Measurements from ENCODE around the gene RXRA. TPM values are rescaled to one million over a fixed set of nuclear protein-coding genes. Genes with fewer than 3 reads are reported as not detected.

RXRA gene
- total RNA-seq, 1 donor from 2014 or later = 49.4 TPM

- no peak for DNase-seq (ENCODE audit: extremely low spot score in 2 of 2)
- peaks cover 0 to 42% of the 10 kb centered on the region in 2 donors for H3K36me3 ChIP-seq
- intact Hi-C loops (cut with DNase I) = loop anchor here (5.0 kb wide), 1 partner anchor 104 kb away; the partner anchor contains the start of gene RXRA
Measured at GRCh38 chr9:134431626-134432025, 105.4 kb downstream of the RXRA start.

GRCh38 chr9:134432471-134432870 is 106.2 kb downstream of the RXRA start:
- H3K27ac ChIP-seq = peak overlapping the region; percentile 96
- no peak for DNase-seq (ENCODE audit: extremely low spot score in 2 of 2)
- no peak overlapping the region for H3K4me3 ChIP-seq
- TF ChIP-seq CTCF (IDR thresholded peaks at IDR 0.05) = no peak
- TF ChIP-seq POLR2AphosphoS5 (IDR thresholded peaks at IDR 0.05; ENCODE audit: insufficient read depth in 1 of 2, low read depth in 1 of 2) = no peak
- no peaks in the 10 kb centered on the region for H3K27me3 ChIP-seq
- intact Hi-C loops (cut with DNase I) = loop anchor here (5.0 kb wide), 1 partner anchor 105 kb away; the partner anchor contains the start of gene RXRA
- H3K4me1 ChIP-seq = peaks cover 72% of the 10 kb centered on the region
- no peaks in the 10 kb centered on the region for H3K9me3 ChIP-seq
- peaks cover 0 to 43% of the 10 kb centered on the region in 2 donors for H3K36me3 ChIP-seq

More at GRCh38 chr9:134431626-134432025, 105.4 kb downstream of the RXRA start:
- TF ChIP-seq POLR2A (IDR thresholded peaks at IDR 0.05) = no peak
- TF ChIP-seq POLR2AphosphoS5 (IDR thresholded peaks at IDR 0.05; ENCODE audit: insufficient read depth in 1 of 2, low read depth in 1 of 2) = no peak
- TF ChIP-seq CTCF (IDR thresholded peaks at IDR 0.05) = no peak
- H3K4me3 ChIP-seq = no peak overlapping the region
- H3K9me3 ChIP-seq = no peaks in the 10 kb centered on the region
- peak overlapping the region; percentile 96 for H3K27ac ChIP-seq
- peaks cover 63% of the 10 kb centered on the region for H3K4me1 ChIP-seq
- H3K27me3 ChIP-seq = no peaks in the 10 kb centered on the region

GRCh38 chr9:134433101-134433500 is 106.8 kb downstream of the RXRA start:
- TF ChIP-seq CTCF (IDR thresholded peaks at IDR 0.05) = peak in 1 of 3 experiments; percentile 23
- no peak for TF ChIP-seq POLR2AphosphoS5 (IDR thresholded peaks at IDR 0.05; ENCODE audit: insufficient read depth in 1 of 2, low read depth in 1 of 2)
- no peak for TF ChIP-seq POLR2A (IDR thresholded peaks at IDR 0.05)
- Histone ChIP-seq H3K27me3 (no peaks in the 10 kb centered on the region), H3K4me3 (no peak overlapping the region), H3K36me3 (peaks cover 0 to 43% of the 10 kb centered on the region in 2 donors), H3K4me1 (peaks cover 78% of the 10 kb centered on the region), H3K27ac (peak overlapping the region; percentile 96), H3K9me3 (no peaks in the 10 kb centered on the region)
- intact Hi-C loops (cut with DNase I) = loop anchor here (5.0 kb wide), 1 partner anchor 106 kb away; the partner anchor contains the start of gene RXRA
- DNase-seq (ENCODE audit: extremely low spot score in 2 of 2) = no peak

- Histone ChIP-seq H3K27me3 (no peaks in the 10 kb centered on the region), H3K36me3 (peaks cover 0 to 39% of the 10 kb centered on the region in 2 donors), H3K9me3 (no peaks in the 10 kb centered on the region), H3K27ac (peak overlapping the region; percentile 96), H3K4me3 (peak overlapping the region in 1 of 2 donors; percentile 11), H3K4me1 (peaks cover 83% of the 10 kb centered on the region)
- DNase-seq (ENCODE audit: extremely low spot score in 2 of 2) = no peak
- intact Hi-C loops (cut with DNase I) = loop anchor here (5.0 kb wide), 1 partner anchor 107 kb away; the partner anchor contains the start of gene RXRA
- TF ChIP-seq POLR2A (IDR thresholded peaks at IDR 0.05) (no peak), POLR2AphosphoS5 (IDR thresholded peaks at IDR 0.05; ENCODE audit: insufficient read depth in 1 of 2, low read depth in 1 of 2) (no peak), CTCF (IDR thresholded peaks at IDR 0.05) (no peak)
Measured at GRCh38 chr9:134433909-134434882, 107.9 kb downstream of the RXRA start.

Data from vagina (tissue), 2 donors.